ENCODE results near the gene VWA5B1.

The VWA5B1 gene

DNA sequence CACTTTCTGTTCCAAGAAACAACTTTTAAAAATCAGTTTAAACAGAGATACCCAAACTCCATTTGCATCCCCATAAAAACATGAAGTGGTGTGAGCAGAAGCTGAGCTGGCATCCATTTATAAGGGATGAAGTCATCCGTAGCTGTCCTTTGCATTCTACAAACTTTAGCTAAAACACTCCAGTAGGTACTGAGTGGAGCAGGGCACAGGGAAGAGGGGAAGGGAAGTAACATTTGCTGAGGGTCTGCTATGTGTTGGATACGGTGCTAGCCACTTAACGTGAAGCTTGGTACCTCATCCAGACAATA lies 32.9 kb downstream of the VWA5B1 start:
- no peak overlapping the region for H3K4me3 ChIP-seq (ENCODE audit: low read length)
- no peak overlapping the region for H3K27ac ChIP-seq (ENCODE audit: low read length)
- H3K9me3 ChIP-seq (ENCODE audit: control insufficient read depth, low read depth, low read length) = no peaks in the 10 kb centered on the region
- peaks cover 3% of the 10 kb centered on the region for H3K4me1 ChIP-seq (ENCODE audit: control insufficient read depth, low read depth, low read length)
- no peak overlapping the region for H3K9ac ChIP-seq (ENCODE audit: low read length)
- H3K27me3 ChIP-seq (ENCODE audit: control insufficient read depth, insufficient read depth, low read length) = no peaks in the 10 kb centered on the region
- no peaks in the 10 kb centered on the region for H3K36me3 ChIP-seq (ENCODE audit: control insufficient read depth, low read depth, low read length)

GRCh38 chr1:20324704-20325406 lies 34.2 kb downstream of the VWA5B1 start:
- no peaks in the 10 kb centered on the region for H3K27me3 ChIP-seq (ENCODE audit: control insufficient read depth, insufficient read depth, low read length)

GRCh38 chr1:20325407-20325843 lies 34.8 kb downstream of the VWA5B1 start:
- no peaks in the 10 kb centered on the region for H3K27me3 ChIP-seq (ENCODE audit: control insufficient read depth, insufficient read depth, low read length)
- peaks cover 3% of the 10 kb centered on the region for H3K4me1 ChIP-seq (ENCODE audit: control insufficient read depth, low read depth, low read length)
- no peaks in the 10 kb centered on the region for H3K36me3 ChIP-seq (ENCODE audit: control insufficient read depth, low read depth, low read length)
- H3K9me3 ChIP-seq (ENCODE audit: control insufficient read depth, low read depth, low read length) = no peaks in the 10 kb centered on the region
- no peak overlapping the region for H3K4me3 ChIP-seq (ENCODE audit: low read length)
- H3K9ac ChIP-seq (ENCODE audit: low read length) = no peak overlapping the region
- H3K27ac ChIP-seq (ENCODE audit: low read length) = no peak overlapping the region

More at GRCh38 chr1:20324704-20325406, 34.2 kb downstream of the VWA5B1 start:
- Histone ChIP-seq H3K4me3 (ENCODE audit: low read length) (no peak overlapping the region), H3K36me3 (ENCODE audit: control insufficient read depth, low read depth, low read length) (no peaks in the 10 kb centered on the region), H3K9ac (ENCODE audit: low read length) (no peak overlapping the region), H3K4me1 (ENCODE audit: control insufficient read depth, low read depth, low read length) (peaks cover 3% of the 10 kb centered on the region), H3K9me3 (ENCODE audit: control insufficient read depth, low read depth, low read length) (no peaks in the 10 kb centered on the region), H3K27ac (ENCODE audit: low read length) (no peak overlapping the region)

GRCh38 chr1:20325844-20326420 lies 35.3 kb downstream of the VWA5B1 start:
- H3K4me3 ChIP-seq (ENCODE audit: low read length) = no peak overlapping the region
- no peaks in the 10 kb centered on the region for H3K27me3 ChIP-seq (ENCODE audit: control insufficient read depth, insufficient read depth, low read length)
- H3K4me1 ChIP-seq (ENCODE audit: control insufficient read depth, low read depth, low read length) = peaks cover 3% of the 10 kb centered on the region
- no peak overlapping the region for H3K9ac ChIP-seq (ENCODE audit: low read length)
- H3K36me3 ChIP-seq (ENCODE audit: control insufficient read depth, low read depth, low read length) = no peaks in the 10 kb centered on the region
- H3K9me3 ChIP-seq (ENCODE audit: control insufficient read depth, low read depth, low read length) = no peaks in the 10 kb centered on the region
- no peak overlapping the region for H3K27ac ChIP-seq (ENCODE audit: low read length)

GRCh38 chr1:20327467-20327866 lies 36.8 kb downstream of the VWA5B1 start:
- Histone ChIP-seq H3K27me3 (ENCODE audit: control insufficient read depth, insufficient read depth, low read length) (no peaks in the 10 kb centered on the region), H3K36me3 (ENCODE audit: control insufficient read depth, low read depth, low read length) (no peaks in the 10 kb centered on the region), H3K9ac (ENCODE audit: low read length) (no peak overlapping the region), H3K9me3 (ENCODE audit: control insufficient read depth, low read depth, low read length) (no peaks in the 10 kb centered on the region), H3K4me1 (ENCODE audit: control insufficient read depth, low read depth, low read length) (peaks cover 3% of the 10 kb centered on the region), H3K27ac (ENCODE audit: low read length) (no peak overlapping the region), H3K4me3 (ENCODE audit: low read length) (no peak overlapping the region)

DNA sequence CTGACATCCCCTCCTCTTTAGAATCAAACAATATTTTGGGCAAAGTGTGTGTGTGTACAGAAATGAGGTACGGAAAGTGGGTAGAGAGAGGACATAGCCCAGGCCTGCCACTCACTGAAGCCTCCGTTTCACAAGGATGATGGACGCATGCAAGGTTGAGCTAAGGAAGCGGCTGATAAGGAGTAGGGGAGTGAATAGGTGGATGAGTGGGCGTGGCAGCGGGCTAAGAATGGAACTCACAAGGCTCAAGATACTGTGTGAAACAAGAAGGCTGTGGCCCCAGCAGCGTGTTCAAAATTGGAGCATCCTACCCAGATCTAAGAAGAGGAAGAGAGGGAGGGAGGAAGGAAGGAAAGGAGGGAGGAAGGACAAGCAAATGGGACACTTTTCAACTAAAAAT lies 37.5 kb downstream of the VWA5B1 start:
- H3K9me3 ChIP-seq (ENCODE audit: control insufficient read depth, low read depth, low read length) = no peaks in the 10 kb centered on the region
- H3K36me3 ChIP-seq (ENCODE audit: control insufficient read depth, low read depth, low read length) = no peaks in the 10 kb centered on the region
- H3K27me3 ChIP-seq (ENCODE audit: control insufficient read depth, insufficient read depth, low read length) = no peaks in the 10 kb centered on the region
- H3K27ac ChIP-seq (ENCODE audit: low read length) = no peak overlapping the region
- no peak overlapping the region for H3K9ac ChIP-seq (ENCODE audit: low read length)
- H3K4me3 ChIP-seq (ENCODE audit: low read length) = no peak overlapping the region
- H3K4me1 ChIP-seq (ENCODE audit: control insufficient read depth, low read depth, low read length) = peaks cover 3% of the 10 kb centered on the region

DNA sequence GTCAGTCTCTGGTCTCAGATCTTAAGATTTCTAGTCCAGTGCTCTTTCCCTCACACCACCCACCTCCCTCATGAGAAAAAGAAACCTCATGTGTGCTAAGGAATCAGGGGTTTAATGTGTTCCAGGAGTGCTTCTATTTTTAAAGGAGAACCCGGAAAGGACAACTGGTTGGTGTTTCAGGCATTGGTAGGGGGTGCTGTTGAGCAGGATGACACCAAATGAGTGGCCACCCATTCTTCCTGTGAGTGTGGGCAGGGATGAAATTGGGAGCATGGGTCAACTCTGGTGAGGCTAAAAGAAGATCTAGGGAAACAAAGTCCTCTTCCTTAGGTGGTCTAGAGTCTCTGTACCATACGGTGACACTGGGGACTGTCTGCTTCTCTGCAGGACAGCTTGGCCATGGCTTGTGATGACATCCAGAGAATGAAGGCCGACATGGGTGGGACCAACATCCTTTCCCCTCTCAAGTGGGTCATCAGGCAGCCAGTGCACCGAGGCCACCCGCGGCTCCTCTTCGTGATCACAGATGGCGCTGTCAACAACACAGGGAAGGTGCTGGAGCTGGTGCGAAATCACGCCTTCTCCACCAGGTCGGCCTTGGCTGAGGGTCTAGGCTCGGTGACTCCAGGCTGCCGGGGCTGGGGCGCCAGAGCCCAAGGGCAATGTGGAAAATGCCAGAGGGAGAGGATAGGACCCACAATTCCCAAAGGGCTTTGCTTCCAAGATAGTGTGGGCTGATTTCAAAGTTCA lies 39.3 kb downstream of the VWA5B1 start:
- Histone ChIP-seq H3K9ac (ENCODE audit: low read length) (no peak overlapping the region), H3K4me3 (ENCODE audit: low read length) (no peak overlapping the region), H3K9me3 (ENCODE audit: control insufficient read depth, low read depth, low read length) (no peaks in the 10 kb centered on the region), H3K27ac (ENCODE audit: low read length) (no peak overlapping the region), H3K36me3 (ENCODE audit: control insufficient read depth, low read depth, low read length) (no peaks in the 10 kb centered on the region), H3K27me3 (ENCODE audit: control insufficient read depth, insufficient read depth, low read length) (no peaks in the 10 kb centered on the region), H3K4me1 (ENCODE audit: control insufficient read depth, low read depth, low read length) (peaks cover 3% of the 10 kb centered on the region)

- Histone ChIP-seq H3K9me3 (ENCODE audit: control insufficient read depth, low read depth, low read length) (no peaks in the 10 kb centered on the region), H3K4me3 (ENCODE audit: low read length) (no peak overlapping the region), H3K4me1 (ENCODE audit: control insufficient read depth, low read depth, low read length) (no peaks in the 10 kb centered on the region), H3K9ac (ENCODE audit: low read length) (no peak overlapping the region), H3K36me3 (ENCODE audit: control insufficient read depth, low read depth, low read length) (no peaks in the 10 kb centered on the region), H3K27me3 (ENCODE audit: control insufficient read depth, insufficient read depth, low read length) (no peaks in the 10 kb centered on the region), H3K27ac (ENCODE audit: low read length) (no peak overlapping the region)
Observed at GRCh38 chr1:20334103-20334502, 43.4 kb downstream of the VWA5B1 start.

GRCh38 chr1:20336105-20336605 lies 45.5 kb downstream of the VWA5B1 start:
- Histone ChIP-seq H3K36me3 (ENCODE audit: control insufficient read depth, low read depth, low read length) (no peaks in the 10 kb centered on the region), H3K4me1 (ENCODE audit: control insufficient read depth, low read depth, low read length) (no peaks in the 10 kb centered on the region), H3K27me3 (ENCODE audit: control insufficient read depth, insufficient read depth, low read length) (no peaks in the 10 kb centered on the region), H3K9ac (ENCODE audit: low read length) (no peak overlapping the region), H3K4me3 (ENCODE audit: low read length) (no peak overlapping the region), H3K27ac (ENCODE audit: low read length) (no peak overlapping the region), H3K9me3 (ENCODE audit: control insufficient read depth, low read depth, low read length) (no peaks in the 10 kb centered on the region)

GRCh38 chr1:20337581-20337980 lies 46.9 kb downstream of the VWA5B1 start:
- Histone ChIP-seq H3K27me3 (ENCODE audit: control insufficient read depth, insufficient read depth, low read length) (peaks cover 8% of the 10 kb centered on the region), H3K4me1 (ENCODE audit: control insufficient read depth, low read depth, low read length) (no peaks in the 10 kb centered on the region), H3K9me3 (ENCODE audit: control insufficient read depth, low read depth, low read length) (no peaks in the 10 kb centered on the region), H3K36me3 (ENCODE audit: control insufficient read depth, low read depth, low read length) (no peaks in the 10 kb centered on the region), H3K9ac (ENCODE audit: low read length) (no peak overlapping the region), H3K27ac (ENCODE audit: low read length) (no peak overlapping the region), H3K4me3 (ENCODE audit: low read length) (no peak overlapping the region)

GRCh38 chr1:20339811-20340457 lies 49.3 kb downstream of the VWA5B1 start:
- Histone ChIP-seq H3K9ac (ENCODE audit: low read length) (no peak overlapping the region), H3K36me3 (ENCODE audit: control insufficient read depth, low read depth, low read length) (no peaks in the 10 kb centered on the region), H3K4me3 (ENCODE audit: low read length) (no peak overlapping the region), H3K4me1 (ENCODE audit: control insufficient read depth, low read depth, low read length) (peaks cover 7% of the 10 kb centered on the region), H3K9me3 (ENCODE audit: control insufficient read depth, low read depth, low read length) (no peaks in the 10 kb centered on the region), H3K27me3 (ENCODE audit: control insufficient read depth, insufficient read depth, low read length) (peaks cover 14% of the 10 kb centered on the region), H3K27ac (ENCODE audit: low read length) (no peak overlapping the region)

Data from iPS-18a (cell line).